GM18951 (cell line): Measurements from ENCODE around the gene NME8.

Experiments used
- POLR2A ChIP-seq: IDR thresholded peaks from 4 replicates; pipeline ENCODE4 v1.6.1; 2011; ENCODE audit warnings: mild to moderate bottlenecking; ENCODE audit not compliant: insufficient read length, insufficient read depth; ENCODE audit errors: extremely low read depth
- in situ Hi-C: fragments of 300-500 bp; cut with MboI; formaldehyde crosslinking; loops from one replicate; pipeline ENCODE4 v1.12.0; 2022; ENCODE audit warnings: low sequenced_read_pairs, mixed read lengths, inconsistent platforms; ENCODE audit not compliant: unreplicated experiment

Gene NME8

DNA sequence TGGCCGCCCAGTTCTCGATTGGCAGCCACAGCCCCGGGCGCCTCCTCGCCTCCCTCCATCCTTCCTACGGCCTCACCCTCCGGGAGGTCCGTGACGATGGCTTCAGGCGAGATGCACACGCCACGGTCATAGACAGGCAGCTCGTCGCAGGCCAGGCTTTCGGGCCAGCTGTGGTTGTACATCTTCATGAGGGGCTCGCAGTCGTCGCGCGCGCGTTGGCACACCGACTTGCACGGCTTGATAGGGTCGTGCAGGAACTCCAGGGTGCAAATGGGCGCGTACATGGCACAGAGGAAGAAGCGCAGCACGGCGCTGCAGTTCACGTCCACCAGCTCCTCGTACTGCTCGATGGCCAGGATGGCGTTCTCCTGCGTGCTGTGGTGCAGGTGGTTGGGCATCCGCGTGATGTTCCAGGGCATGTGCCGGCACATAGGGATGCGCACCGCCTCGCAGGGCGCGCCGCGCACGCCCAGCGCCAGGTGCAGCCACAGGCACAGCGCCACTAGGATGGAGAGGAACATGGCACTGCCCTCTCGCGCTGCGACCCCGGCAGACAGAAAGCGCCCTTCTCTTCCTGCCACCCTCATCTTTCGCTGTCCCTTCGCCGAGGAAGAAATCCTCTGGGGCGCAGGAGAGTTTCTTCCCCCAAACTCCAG is 67.7 kb downstream of the NME8 start:
- in situ Hi-C loops, result loop anchor here (25.0 kb wide), 2 partner anchors 296 to 421 kb away; no protein-coding TSS in a partner anchor
- no peak for TF ChIP-seq POLR2A

- in situ Hi-C loops, result loop anchor here (25.0 kb wide), 2 partner anchors 295 to 420 kb away; no protein-coding TSS in a partner anchor
- TF ChIP-seq POLR2A, result no peak
Observed at GRCh38 chr7:37916673-37917660, 68.6 kb downstream of the NME8 start, which contains the start of gene SFRP4. Gene SFRP4 (minus strand): TSS chr7:37916817. CDS start chr7:37916537, 280 bp downstream.

GRCh38 chr7:37918526-37918925 is 70.1 kb downstream of the NME8 start:
- in situ Hi-C loops, result loop anchor here (25.0 kb wide), 2 partner anchors 294 to 419 kb away; no protein-coding TSS in a partner anchor
- no peak for TF ChIP-seq POLR2A

DNA sequence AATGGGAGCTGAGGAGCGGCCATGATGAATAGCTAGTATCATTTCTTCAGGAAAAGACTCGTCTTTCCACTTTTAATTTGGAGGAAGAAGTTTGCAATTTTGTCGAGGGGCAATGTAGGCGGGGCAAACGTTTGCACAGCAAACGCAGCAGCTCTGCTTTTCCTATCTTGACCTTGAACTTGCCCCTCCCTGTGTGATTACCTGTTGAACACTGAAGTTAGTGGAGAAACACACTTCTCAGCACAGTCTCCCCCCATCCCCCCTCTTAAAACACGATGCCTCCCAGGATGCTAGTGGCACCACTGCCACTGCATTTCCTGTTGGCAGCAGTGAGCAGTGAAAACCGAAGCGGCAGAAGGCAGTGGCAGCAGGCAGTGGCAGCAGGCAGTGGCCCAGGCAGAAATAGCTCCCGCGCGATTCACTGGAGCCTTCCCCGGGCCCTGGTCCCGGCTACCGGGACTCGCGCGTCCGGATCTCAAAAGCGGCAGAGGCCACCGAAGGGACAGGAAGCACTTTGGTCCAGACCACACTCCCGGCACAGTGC is 72.0 kb downstream of the NME8 start, which contains the start of gene EPDR1:
TSS of gene EPDR1 (plus strand) at position 336 of the 544 bp plus-strand sequence. CDS start 300 bp downstream, outside the sequence.
- TF ChIP-seq POLR2A, result peak; percentile 62
- in situ Hi-C loops, result loop anchor here (25.0 kb wide), 2 partner anchors 292 to 417 kb away; no protein-coding TSS in a partner anchor

GRCh38 chr7:37920849-37921805 is 72.7 kb downstream of the NME8 start:
- in situ Hi-C loops, result loop anchor here (25.0 kb wide), 2 partner anchors 291 to 416 kb away; no protein-coding TSS in a partner anchor
- TF ChIP-seq POLR2A, result peak; percentile 56

- no peak for TF ChIP-seq POLR2A
- in situ Hi-C loops, result loop anchor here (25.0 kb wide), 2 partner anchors 290 to 415 kb away; no protein-coding TSS in a partner anchor
Observed at GRCh38 chr7:37921876-37922275, 73.5 kb downstream of the NME8 start.

DNA sequence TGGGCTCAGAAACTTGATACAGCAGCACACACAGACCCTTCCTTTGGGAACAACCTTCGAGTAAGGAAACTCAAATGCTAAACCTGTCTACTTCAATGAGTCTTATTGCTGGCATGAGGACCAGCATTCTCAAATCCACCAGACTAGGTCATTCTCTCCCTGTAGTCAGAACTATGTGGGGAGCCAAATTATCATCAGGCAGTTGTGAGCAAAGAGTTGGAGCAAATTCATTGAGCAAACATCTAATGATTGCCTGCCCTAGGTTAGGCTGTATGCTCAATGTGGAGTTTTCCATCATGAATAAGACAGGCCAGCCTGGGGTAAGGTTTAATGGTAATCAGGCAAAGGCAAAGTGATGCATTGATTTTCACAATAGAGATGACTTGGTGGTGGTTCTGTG is 75.6 kb downstream of the NME8 start:
- TF ChIP-seq POLR2A, result no peak
- in situ Hi-C loops, result loop anchor here (25.0 kb wide), 2 partner anchors 288 to 413 kb away; no protein-coding TSS in a partner anchor

DNA sequence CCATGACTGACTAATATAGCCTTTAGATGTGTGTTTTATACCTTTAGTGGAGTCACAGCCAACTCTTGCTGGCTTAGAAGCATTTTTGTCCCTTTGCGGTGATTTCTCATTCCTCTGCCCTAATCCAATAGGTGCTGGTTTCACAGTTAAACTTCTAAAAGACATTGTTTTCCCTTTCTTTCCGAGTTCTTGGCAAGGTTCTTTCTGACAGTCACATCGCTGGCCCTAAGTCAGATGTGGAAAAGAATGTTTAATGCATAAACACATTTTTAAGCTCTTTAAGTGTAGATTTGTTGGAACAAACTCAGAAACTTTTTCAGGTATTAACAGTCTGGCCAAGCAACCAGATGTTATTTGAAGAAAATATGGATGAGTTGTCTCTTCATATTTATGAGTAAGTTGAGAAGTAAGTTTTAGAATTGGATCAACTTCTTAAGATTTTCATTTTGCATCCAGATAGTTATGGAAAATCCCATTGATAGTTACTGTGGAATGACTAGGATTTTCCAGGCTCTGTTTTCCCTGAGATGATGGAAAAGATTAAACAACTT is 76.2 kb downstream of the NME8 start:
- in situ Hi-C loops, result loop anchor here (25.0 kb wide), 2 partner anchors 288 to 413 kb away; no protein-coding TSS in a partner anchor
- TF ChIP-seq POLR2A, result no peak

DNA sequence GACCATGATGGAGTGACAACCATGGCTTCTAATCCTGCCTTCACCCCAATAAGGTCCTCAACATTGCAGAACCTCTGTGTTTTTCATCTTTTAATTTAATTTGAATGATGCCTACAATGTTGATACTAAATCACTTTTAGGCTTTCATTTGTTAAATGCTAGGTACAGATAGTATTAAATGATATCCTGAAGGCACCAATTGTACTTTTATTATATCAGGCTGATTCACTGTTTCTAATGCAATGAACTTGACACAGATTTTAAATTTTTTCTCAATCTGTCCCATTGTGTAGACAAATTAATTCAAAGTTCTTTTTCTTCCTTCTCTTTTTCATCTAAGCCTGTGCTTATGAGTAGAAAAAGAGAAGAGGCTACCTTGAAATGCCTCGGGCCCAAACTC is 77.2 kb downstream of the NME8 start:
- no peak for TF ChIP-seq POLR2A
- in situ Hi-C loops, result no loop called here

GRCh38 chr7:37927773-37928444 is 79.5 kb downstream of the NME8 start:
- TF ChIP-seq POLR2A, result no peak
- in situ Hi-C loops, result no loop called here

DNA sequence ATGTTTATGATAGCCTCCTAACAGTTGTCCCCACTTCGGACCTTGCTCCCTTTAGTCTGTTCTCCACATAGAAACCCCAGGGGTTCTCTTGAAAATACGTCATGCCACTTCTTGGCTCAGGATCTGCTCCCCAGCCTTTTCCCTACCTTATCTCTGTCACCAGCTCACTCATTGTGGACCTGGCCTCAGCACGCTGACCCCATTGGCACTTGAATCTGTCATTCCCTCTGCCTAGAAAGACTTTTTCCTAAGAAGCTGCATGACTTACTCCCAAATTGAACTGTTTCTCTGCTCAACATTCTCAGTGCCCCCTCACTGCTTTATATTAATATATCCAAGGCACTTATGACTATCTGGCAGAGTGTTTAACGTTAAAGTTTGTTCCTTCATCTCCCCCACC is 80.5 kb downstream of the NME8 start:
- in situ Hi-C loops, result no loop called here
- no peak for TF ChIP-seq POLR2A

DNA sequence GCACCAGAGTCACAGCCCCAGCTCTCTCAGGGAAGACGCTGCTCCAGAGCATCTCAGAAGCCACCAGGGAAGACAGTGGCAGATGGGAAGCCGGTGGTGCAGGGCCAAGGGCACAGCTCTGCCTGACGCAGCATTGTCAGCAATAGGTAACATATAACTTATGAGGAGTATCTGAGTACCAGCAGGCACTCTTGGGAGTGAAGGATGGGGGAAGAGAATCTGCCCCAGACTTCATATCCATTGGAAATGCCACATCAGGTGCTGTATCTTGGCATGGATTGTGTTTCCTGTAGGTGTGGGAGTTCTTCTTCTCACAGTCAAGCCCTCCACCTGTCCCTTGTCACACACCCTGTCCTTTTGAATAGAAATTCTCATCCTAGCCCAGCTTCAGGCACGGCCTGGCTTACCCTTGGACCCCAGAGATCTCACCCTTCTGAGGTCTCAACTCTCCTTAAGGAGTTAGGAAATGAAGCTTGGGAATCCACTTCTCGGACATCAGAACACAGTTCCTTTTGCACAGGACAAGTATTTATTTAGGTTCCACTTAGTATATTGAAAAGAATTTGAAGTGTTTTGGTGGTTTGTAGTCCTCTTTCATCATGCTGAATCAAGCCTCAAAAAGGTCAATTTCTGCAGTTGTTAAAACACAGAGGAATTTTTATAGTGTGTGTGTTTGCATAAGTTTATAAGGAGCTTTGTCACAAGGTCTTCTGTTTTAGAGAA is 82.0 kb downstream of the NME8 start:
- in situ Hi-C loops, result no loop called here
- no peak for TF ChIP-seq POLR2A
